Heart right ventricle (tissue), 16 donors: ENCODE measurements around the gene RETREG3. TPM values are rescaled to one million over a fixed set of nuclear protein-coding genes. Genes with fewer than 3 reads are reported as not detected.

Experiments used
- ATAC-seq, 8 donors: fragments of 200-7000 bp; cut with Tn5 transposase; one replicate each; pipeline ENCODE4 v1.9.1; 2020; ENCODE audit warnings: mild to moderate bottlenecking in 8 of 8, moderate library complexity in 8 of 8, moderate number of reproducible peaks in 1 of 8
- DNase-seq, 2 donors: peaks; one replicate each; pipeline ENCODE4 v3.0.0-alpha.2; 2020
- H3K27ac ChIP-seq, 10 donors: fragments of 200-600 bp; sonication (generic) in 2 of 10; one replicate each; pipeline versions ENCODE4 v1.5.0 to v1.8.0; 2020 to 2022; ENCODE audit warnings: mild to moderate bottlenecking in 3 of 10
- H3K27me3 ChIP-seq, 7 donors: fragments of 200-600 bp; one replicate each; pipeline ENCODE4 v1.8.0; 2021 to 2022; ENCODE audit warnings: mild to moderate bottlenecking in 2 of 7
- H3K36me3 ChIP-seq, 9 donors: fragments of 200-600 bp; sonication (generic) in 1 of 9; one replicate each; pipeline versions ENCODE4 v1.5.0 to v1.8.0; 2020 to 2022; ENCODE audit warnings: mild to moderate bottlenecking in 2 of 9
- H3K4me1 ChIP-seq, 9 donors: fragments of 200-600 bp; sonication (generic) in 1 of 9; one replicate each; pipeline versions ENCODE4 v1.5.0 to v1.8.0; 2020 to 2022; ENCODE audit warnings: mild to moderate bottlenecking in 4 of 9
- H3K4me3 ChIP-seq, 10 donors: fragments of 200-600 bp; sonication (generic) in 2 of 10; one replicate each; pipeline versions ENCODE4 v1.5.0 to v1.8.0; 2020 to 2022; ENCODE audit warnings: mild to moderate bottlenecking in 7 of 10, moderate library complexity in 2 of 10
- H3K9me3 ChIP-seq, 11 donors: fragments of 200-600 bp in 10 of 11; sonication (generic) in 2 of 11; one replicate each; pipeline versions ENCODE4 v1.5.0 to v1.8.0; 2013 to 2022; ENCODE audit warnings: mild to moderate bottlenecking in 2 of 11, control low read depth in 1 of 11, moderate library complexity in 1 of 11
- CTCF ChIP-seq, 9 donors: fragments of 200-600 bp; sonication (generic) in 2 of 9; IDR thresholded peaks; one replicate each; pipeline versions ENCODE4 v1.5.0 to v1.8.0; 2021 to 2022; ENCODE audit warnings: antibody characterized with exemption in 9 of 9, mild to moderate bottlenecking in 5 of 9, moderate library complexity in 1 of 9
- WGBS, 2 donors: extraction: QIAGEN DNeasy Blood & Tissue Kit; methylation state at CpG; one replicate each; pipeline ENCODE4 v1.1.7; 2013; ENCODE audit warnings: inconsistent platforms in 1 of 2; 5-methylcytosine and 5-hydroxymethylcytosine counted together
- intact Hi-C, 10 donors: fragments of 100-400 bp; cut with DNase I; formaldehyde crosslinking; loops; one replicate each; pipeline versions ENCODE4 v1.11.1 to v1.14.2; 2022
- polyA plus RNA-seq, 2 donors: library from polyadenylated mRNA; stranded (reverse); fragments of 200-250 nt; gene quantifications; one replicate each; pipeline ENCODE4 v1.2.3, GENCODE V29; 2013
- total RNA-seq, 10 donors: library from RNA; stranded (reverse); fragmentation: NEBNext Ultra II Directional in 3 of 10; extraction: Animal tissue kit (Norgen Biotek cat#: 25700) in 3 of 10; gene quantifications; one replicate each; pipeline versions ENCODE4 v1.2.1 to v1.2.4, GENCODE V29; 2021 to 2023
- donor health status: Arrhythmogenic right ventricular cardiomyopathy.
- donor health status: ischemic (EF 13 %, LVEDD 7.1; RV severe dilation, severe dysfunction).
- donor health status: healthy with polysubstance abuse.
- donor health status: DM: no; HTN: yes; CAD: no.
- donor health status: DM: no; HTN: no; CAD: no.
- donor health status: ischemic (EF 25% LVEDD 6.9; RV normal size, moderate dysfunction).
- donor health status: ischemic (EF 25% LVEDD 5.7; RV mildly dilated, moderate dysfunction).
- donor health status: healthy.
- donor health status: DM: yes; HTN: yes; CAD: no.
- donor health status: Ischemic cardiomyopathy.
- donor health status: ischemic (EF 35%, LVEDD 5.7; RV mildly dilated, moderate dysfunction).
- donor health status: nonischemic (EF 11% LVEDD 7.7; RV severe dilation, severe dysfunction).
- donor health status: DM: yes; HTN: yes; CAD: no.
- donor health status: PGD.
- donor health status: ischemic (EF 29% LVEDD 5.4; RV normal size, mild dysfunction).
- donor health status: nonischemic (EF 23%, LVEDD 6.1; RV moderate dilation, normal function).

RETREG3 gene
- total and polyA plus RNA-seq, 12 donors = 9.8 to 29.9 (median 22.8) TPM

- TF ChIP-seq CTCF (IDR thresholded peaks at IDR 0.05) = no peak
- H3K4me1 ChIP-seq = peaks cover 3 to 38% (median 25%) of the 10 kb centered on the region in 9 donors
- DNase-seq = peak; percentile 96 to 99
- peak within 1 kb of the TSS; percentile 30 to 88 (median 72) for H3K4me3 ChIP-seq
- peak within 1 kb of the TSS; percentile 79 to 98 (median 86) for H3K27ac ChIP-seq
- H3K9me3 ChIP-seq = no peaks in the 10 kb centered on the region
- WGBS, 2 donors = 0 to 1% methylated on average over 29 to 40 of the region's 40 CpGs
- no peaks in the 10 kb centered on the region for H3K27me3 ChIP-seq
- peaks cover 0 to 29% (median under 1%) of the 10 kb centered on the region in 9 donors for H3K36me3 ChIP-seq
- intact Hi-C loops = loop anchor here in 1 of 10 donors (1.0 kb wide), 1 partner anchor 143 kb away; no protein-coding TSS in a partner anchor
- ATAC-seq = peak; percentile 87 to 94 (median 92)
Measured at GRCh38 chr17:42536048-42536371, 73.2 kb downstream of the RETREG3 start, which contains the start of gene NAGLU. TSS of gene NAGLU (plus strand) at chr17:42536241. CDS start at chr17:42536273, 32 bp downstream.

DNA sequence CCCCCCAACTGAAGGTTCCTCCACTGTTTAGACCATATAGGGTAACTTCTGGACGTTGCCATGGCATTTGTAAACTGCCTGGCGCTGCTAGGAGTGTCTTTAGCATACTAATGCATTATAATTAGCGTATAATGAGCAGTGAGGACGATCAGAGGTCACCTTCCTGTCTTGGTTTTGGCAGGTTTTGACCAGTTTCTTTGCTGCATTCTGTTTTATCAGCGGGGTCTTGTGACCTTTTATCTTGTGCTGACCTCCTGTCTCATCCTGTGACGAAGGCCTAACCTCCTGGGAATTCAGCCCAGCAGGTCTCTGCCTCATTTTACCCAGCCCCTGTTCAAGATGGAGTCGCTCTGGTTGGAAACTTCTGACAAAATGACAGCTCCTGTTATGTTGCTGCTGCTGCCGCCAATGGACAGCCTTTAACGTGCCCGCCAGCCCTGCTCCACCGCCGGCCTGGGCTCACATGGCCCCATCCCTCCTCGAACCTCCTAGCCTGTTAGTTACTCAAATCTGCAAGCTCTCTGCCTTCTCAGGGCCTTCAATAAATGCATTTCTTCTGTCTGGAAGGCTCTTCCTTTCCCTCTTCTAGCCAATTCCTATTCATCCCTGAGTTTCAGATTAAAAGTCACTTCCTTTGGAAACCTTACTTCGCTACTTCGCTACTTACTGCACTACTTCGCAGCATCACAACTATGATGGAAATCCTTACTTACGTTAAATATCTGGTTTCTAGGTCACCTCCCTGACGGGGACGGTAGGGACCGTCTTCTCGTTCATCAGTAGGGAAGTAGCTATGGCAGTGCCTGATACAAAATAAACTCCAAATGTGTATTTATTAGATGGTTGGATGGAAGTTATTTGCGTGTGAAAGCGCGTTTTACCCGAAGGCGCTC is 73.8 kb downstream of the RETREG3 start:
- H3K4me1 ChIP-seq = peaks cover 3 to 42% (median 25%) of the 10 kb centered on the region in 9 donors
- peaks cover 0 to 23% (median 0%) of the 10 kb centered on the region in 9 donors for H3K36me3 ChIP-seq
- WGBS, 2 donors = 36% methylated on average over 26 of the region's 26 CpGs

GRCh38 chr17:42531455-42532354 is 77.5 kb downstream of the RETREG3 start:
- no peaks in the 10 kb centered on the region for H3K36me3 ChIP-seq
- intact Hi-C loops = no loop called here
- peak overlapping the region in 9 of 10 donors; percentile 43 to 66 (median 61) for H3K4me3 ChIP-seq
- H3K9me3 ChIP-seq = no peaks in the 10 kb centered on the region
- H3K27ac ChIP-seq = peak overlapping the region; percentile 14 to 88 (median 82)
- peaks cover 6 to 56% (median 25%) of the 10 kb centered on the region in 9 donors for H3K4me1 ChIP-seq
- 11 to 12% methylated on average over 57 to 60 of the region's 60 CpGs for WGBS, 2 donors
- no peaks in the 10 kb centered on the region for H3K27me3 ChIP-seq
- peak; percentile 29 to 65 (median 53) for TF ChIP-seq CTCF (IDR thresholded peaks at IDR 0.05)
- peak in 7 of 8 donors; percentile 18 to 47 (median 20) for ATAC-seq
- DNase-seq = peak in 1 of 2 donors; percentile 77

More for the DNA sequence above, 73.8 kb downstream of the RETREG3 start:
- no peak for DNase-seq
- Histone ChIP-seq H3K4me3 (peak overlapping the region in 9 of 10 donors; percentile 48 to 88 (median 72)), H3K27me3 (no peaks in the 10 kb centered on the region), H3K9me3 (no peaks in the 10 kb centered on the region), H3K27ac (peak overlapping the region; percentile 79 to 98 (median 86))
- no peak for TF ChIP-seq CTCF (IDR thresholded peaks at IDR 0.05)
- ATAC-seq = peak in 3 of 8 donors; percentile 1 to 4 (median 1)
- intact Hi-C loops = loop anchor here in 1 of 10 donors (1.0 kb wide), 1 partner anchor 144 kb away; no protein-coding TSS in a partner anchor
